Epithelial cell of esophagus (primary cell): ENCODE results near the gene SLC2A9.

Experiments used
- DNase-seq: peaks from one replicate; pipeline ENCODE4 v3.0.0; 2010; ENCODE audit warnings: low read depth
- H3K4me3 ChIP-seq: 2 replicates; pipeline ENCODE4 v1.5.1; 2011; ENCODE audit warnings: mild to moderate bottlenecking, low read length, control low read depth
- TF ChIP-seq, protein P1 (sequence below): IDR thresholded peaks from 2 replicates; pipeline ENCODE4 v1.5.1; 2011; ENCODE audit warnings: low read depth, mild to moderate bottlenecking, low read length, control low read depth, inconsistent platforms; ENCODE audit not compliant: insufficient read depth; ENCODE audit errors: missing control alignments

SLC2A9 gene

DNA sequence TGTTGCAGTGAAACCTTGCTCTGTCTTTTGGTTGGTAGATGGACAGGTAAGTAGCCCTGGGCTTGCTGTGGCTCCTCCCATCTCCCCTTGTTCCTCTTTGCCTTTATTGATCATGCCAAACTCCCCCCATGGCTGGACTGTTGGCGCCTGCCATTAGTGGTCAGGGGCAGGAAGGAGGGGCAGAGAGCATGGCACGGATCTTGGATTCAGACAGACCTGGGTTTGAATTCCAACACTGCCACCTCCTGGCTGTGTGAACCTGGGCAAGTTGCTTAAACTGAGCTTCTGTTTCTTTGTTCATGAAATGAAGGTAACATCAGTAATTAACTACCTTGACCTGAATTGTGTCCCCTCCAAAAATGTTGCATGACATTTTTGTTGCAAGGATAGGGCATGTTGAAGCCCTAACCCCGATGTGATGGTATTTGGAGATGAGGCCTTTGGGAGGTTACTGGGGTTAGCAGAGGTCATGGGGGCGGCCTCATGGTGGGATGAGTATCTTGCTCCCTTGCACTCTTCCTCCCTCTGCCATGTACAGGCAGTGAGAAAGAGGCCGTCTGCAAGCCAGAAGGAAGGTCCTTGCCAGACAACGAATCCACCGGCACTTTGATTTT, 6.0 kb downstream of the SLC2A9 start:
- H3K4me3 ChIP-seq: no peak overlapping the region
- TF ChIP-seq, protein P1, sequence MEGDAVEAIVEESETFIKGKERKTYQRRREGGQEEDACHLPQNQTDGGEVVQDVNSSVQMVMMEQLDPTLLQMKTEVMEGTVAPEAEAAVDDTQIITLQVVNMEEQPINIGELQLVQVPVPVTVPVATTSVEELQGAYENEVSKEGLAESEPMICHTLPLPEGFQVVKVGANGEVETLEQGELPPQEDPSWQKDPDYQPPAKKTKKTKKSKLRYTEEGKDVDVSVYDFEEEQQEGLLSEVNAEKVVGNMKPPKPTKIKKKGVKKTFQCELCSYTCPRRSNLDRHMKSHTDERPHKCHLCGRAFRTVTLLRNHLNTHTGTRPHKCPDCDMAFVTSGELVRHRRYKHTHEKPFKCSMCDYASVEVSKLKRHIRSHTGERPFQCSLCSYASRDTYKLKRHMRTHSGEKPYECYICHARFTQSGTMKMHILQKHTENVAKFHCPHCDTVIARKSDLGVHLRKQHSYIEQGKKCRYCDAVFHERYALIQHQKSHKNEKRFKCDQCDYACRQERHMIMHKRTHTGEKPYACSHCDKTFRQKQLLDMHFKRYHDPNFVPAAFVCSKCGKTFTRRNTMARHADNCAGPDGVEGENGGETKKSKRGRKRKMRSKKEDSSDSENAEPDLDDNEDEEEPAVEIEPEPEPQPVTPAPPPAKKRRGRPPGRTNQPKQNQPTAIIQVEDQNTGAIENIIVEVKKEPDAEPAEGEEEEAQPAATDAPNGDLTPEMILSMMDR: peak; percentile 79
- DNase-seq: peak; percentile 61

DNA sequence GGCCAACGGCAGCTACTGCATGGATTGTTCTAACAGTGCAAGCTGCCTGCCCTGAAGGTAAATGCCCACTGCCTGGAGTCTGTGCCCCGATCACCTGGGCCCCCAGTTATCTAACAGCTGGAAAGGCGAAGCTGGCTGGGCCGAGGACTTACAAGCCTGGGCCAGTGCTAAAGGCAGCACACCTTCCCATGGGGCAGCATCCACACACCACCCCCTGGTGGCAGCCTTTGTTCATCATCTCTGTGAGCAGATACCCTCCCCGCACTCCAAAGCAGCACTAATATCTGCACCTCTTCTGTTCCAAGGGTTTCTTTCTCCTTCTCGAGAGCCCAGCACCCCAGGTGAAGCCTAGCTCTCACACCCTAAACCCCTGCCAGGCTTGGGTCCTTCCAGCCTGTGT, 7.6 kb downstream of the SLC2A9 start:
- TF ChIP-seq, protein P1: peak; percentile 74
- H3K4me3 ChIP-seq: no peak overlapping the region
- peak; percentile 72 for DNase-seq

DNA sequence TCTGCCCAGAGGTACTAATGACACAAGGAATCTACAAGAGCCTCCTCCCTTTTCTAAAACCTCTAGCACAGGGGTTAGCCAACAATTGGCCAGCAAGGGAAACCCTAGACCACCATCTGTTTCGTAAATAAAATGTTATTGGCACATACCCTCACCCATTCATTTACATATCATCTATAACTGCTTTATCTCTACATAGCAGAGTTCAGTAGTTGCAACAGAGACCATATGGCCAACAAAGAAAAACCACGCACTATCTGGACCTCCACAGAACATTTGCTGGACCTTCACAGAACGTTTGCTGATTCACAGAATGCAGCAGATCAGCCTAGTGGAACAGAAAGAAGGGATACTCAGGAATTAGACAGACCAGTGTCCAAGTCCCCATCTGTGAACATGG, 9.4 kb downstream of the SLC2A9 start:
- DNase-seq: no peak
- TF ChIP-seq, protein P1: no peak

DNA sequence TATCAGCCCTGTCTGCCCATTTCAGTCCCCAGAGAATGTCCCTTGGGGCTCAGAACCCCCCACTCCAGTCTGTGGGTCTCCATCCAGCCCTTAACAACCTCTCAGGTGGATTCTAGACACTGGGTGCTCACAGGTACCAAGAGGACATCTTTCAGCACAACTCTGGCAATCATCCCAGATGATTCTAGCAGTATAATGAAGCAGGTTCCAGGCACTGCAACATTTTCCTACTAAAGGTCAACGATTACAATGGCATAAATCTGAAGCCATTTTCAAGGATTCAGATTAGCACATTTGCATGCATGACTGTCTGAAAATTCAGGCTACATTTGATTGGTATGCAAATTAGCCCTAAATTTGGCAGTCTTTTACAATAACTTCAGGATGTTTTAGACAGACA, 10.0 kb downstream of the SLC2A9 start:
- TF ChIP-seq, protein P1: no peak
- no peak overlapping the region for H3K4me3 ChIP-seq
- no peak for DNase-seq

More for the DNA sequence above, 9.4 kb downstream of the SLC2A9 start:
- H3K4me3 ChIP-seq: no peak overlapping the region

DNA sequence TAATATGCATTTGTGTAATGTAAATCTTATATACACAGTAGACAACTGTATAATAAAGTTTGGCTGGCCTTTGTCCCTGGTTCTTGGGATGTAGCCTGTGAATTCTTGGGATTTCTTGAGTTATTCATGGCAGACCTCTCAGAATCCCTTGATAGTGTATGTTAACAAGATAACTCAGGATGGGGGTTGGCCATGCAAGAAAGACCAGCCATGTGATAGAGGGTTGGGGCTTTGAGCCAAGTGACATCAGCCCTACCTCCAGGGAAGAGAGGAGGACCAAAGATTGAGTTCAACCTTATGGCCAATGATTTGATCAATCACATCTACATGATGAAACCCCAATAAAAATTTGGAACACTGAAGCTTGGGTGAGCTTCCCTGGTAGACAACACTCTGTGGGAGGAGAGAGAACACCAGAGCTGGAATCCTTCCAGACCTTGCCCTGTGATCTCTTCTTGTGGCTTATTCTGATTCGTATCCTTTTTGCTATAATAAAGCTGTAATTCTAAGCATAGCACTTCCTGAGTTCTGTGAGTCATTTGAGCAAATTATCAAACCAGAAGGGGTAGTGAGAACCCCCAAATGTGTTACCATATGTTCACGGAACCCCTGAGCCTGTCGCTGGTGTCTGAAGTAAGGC, 11.3 kb downstream of the SLC2A9 start:
- DNase-seq: no peak
- TF ChIP-seq, protein P1: no peak
- no peak overlapping the region for H3K4me3 ChIP-seq

DNA sequence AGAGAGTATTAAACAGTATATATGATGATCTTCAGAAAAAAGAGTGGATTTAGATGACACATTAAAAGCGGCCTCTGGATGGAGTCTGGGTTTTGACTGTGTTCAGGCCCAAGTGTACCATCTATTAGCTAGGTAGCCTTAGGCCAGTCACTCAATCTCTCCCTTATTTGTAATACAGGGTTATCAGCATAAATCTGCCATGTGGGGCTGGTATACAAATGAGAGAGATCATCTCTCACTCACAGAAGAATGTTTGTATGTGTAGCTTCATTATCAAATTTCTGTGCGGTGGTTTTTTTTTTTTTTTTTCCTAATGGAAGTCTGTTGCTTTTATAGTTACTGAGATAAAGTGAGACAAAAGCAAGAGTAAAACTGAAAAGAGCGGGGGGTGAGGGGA, 12.7 kb downstream of the SLC2A9 start:
- H3K4me3 ChIP-seq: no peak overlapping the region
- TF ChIP-seq, protein P1: no peak
- no peak for DNase-seq
